NCI-H446 treated with DMSO at 0.1 percent for 48 hours (cell line): ENCODE results near the gene PPM1D.
"Not testable (repeated sequence)": the region's sequence is repeated elsewhere in the genome, so short reads cannot be mapped to it uniquely, and the experiment has no call there.

Source experiments
- DNase-seq: peaks from one replicate; lab custom pipeline; 2025; lab: John Stamatoyannopoulos, UW

The PPM1D gene

DNA sequence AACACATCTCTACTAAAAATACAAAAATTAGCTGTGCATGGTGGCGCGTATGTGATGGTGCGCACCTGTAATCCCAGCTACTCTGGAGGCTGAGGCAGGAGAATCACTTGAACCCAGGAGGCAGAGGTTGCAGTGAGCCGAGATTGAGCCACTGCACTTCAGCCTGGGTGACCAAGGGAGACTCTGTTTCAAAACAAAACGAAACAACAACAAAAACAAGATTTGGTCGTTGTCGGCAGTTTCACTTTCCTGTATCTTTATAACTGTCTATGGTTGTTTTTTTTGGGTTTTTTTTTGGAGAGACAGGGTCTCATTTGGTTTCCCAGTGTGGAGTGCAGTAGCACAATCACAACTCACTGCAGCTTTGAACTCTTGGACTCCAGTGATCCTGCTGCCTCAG lies 68.7 kb downstream of the PPM1D start:
- not testable (repeated sequence) for DNase-seq

DNA sequence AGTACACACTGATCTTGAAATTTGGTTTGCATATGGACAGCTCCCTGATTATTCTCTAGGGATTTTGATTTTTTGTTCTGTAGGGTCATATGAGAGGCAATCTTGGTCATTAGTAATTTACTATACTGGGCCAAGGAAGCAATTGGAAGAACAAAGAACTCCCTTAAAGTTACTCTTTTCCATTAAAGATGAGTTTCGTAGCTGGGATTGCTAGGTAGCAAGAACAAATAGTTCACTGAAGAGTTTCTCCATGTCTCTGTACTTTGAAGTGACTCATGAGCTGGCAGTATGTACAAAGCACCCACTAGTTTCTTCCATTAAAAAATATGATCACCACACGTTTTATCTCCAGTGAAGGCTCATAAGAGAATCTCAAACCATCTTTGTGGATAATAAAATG lies 71.5 kb downstream of the PPM1D start:
- no peak for DNase-seq

DNA sequence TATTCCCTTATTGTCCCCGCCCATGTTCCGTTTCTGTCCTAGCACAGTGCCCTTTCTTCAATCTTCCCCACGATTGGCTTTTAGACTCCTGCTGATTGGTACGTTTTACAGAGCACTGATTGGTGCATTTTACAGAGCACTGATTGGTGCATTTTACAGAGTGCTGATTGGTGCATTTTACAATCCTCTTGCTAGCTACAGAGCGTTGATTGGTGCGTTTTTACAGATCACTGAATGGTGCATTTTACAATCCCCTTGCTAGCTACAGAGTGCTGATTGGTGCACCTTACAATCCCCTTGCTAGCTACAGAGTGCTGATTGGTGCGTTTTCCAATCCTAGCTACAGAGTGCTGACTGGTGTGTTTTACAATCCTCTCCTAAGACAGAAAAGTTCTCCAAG lies 74.6 kb downstream of the PPM1D start:
- not testable (repeated sequence) for DNase-seq

DNA sequence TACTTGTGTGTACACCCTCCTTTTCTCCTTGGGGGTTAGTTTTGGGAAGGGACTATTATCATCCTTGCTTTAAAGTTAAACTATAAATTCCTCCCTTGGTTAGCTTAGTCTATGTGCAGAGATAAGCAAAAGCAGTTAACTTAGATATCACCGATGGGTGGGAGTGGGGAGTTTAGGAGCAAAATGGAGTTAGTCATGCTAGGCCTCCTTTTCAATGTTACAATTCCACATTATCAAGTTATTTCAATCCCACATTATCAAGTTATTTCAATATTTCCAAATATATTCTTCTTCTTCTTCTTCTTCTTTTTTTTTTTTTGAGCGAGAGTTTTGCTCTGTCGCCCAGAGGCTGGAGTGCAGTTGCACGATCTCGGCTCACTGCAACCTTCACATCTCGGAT lies 76.0 kb downstream of the PPM1D start:
- DNase-seq, result no peak

DNA sequence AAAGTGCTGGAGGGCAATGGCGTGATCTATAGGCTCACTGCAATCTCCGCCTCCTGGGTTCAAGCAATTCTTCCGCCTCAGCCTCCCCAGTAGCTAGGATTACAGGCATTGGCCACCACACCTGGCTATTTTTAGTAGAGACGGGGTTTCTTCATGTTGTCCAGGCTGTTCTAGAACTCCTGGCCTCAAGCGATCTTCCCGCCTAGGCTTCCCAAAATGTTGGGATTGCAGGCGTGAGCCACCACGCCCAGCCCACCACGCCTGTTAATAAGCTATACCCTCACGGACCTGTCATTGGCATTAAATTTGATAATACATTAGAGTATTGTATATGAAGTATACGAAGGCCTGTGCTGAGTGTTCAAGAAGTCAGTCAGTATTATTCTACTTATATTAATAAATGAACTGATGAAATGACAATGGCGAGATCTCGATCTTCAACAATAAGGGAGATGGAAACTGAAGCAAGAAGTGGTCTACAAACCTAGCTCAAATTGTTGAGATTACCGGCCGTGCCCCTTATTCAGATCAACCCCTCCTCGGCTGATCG lies 76.8 kb downstream of the PPM1D start:
- no peak for DNase-seq

DNA sequence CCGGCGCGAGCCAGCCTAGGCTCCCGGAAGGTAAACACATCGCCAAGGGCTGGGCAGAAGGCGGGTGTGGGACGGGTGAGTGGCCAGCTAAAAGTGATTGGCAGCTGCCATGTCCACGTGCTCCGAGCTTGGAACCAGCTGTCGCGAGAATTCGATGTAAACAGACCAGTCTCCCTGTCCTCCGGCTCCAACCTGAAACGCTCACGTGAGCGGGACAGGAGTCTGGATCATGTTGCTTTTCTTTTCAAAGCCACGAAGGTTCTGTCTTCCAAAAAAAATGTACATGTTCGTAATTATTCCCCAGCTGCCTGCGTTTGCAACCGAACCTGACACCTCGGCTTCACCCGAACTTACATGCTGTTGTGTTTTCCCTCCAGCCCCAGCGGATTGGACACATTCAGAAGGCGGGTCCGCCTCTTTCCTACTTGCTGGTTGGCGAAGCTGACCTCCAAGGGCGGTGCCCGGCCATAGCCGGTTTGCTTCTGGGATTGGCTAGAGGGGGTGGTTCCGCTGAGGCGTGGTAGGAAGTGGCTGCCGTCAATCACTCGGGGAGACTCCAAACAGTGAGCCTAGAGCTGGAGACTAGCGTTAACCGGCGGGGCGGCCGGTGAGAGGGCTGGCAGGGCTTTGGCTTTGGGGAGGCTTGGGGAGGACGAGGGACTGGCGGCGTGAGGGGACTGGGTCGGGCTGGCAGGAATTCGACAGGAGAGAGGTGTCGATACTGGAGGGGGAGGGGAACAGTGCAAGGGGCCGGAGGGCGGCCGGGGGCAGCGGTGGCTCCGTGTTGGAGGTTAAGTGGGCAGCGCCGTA lies 77.5 kb downstream of the PPM1D start, which contains the start of gene BCAS3:
Gene BCAS3 (plus strand): TSS at position 544 of the 810 bp plus-strand sequence.
- DNase-seq, result peak; percentile 96

DNA sequence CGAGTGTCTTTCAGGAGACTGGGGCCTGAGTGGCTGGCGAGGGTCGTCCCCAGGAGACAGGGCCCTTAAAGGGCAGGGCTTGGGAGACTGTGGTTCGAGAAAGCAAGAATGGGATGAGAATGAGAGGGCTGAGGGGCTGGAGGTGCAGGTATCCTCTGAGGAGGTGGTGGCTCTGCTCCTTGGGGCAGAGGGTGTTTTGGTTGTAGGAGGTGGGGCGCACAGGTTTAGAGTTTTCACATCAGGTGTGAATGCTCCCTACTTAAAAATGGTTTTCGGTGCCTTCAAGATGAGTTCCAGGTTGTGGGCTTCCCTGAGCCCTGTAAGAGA lies 78.1 kb downstream of the PPM1D start:
- DNase-seq, result no peak

DNA sequence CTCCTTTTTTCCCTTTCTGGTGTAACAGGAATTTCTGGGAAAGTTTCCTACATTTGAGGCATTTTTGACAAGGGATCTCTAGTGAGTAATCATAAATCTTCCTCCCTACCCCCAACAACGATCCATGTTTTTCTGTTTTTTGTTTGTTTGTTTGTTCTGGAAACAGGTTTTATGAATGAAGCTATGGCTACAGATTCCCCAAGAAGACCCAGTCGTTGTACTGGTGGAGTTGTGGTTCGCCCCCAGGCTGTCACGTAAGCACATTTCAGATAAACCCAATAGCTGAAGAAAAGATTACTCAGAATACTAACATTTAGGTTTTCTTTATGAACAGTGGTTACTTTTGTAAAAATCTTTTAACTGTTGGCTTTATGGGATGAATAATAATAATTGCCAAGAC lies 79.3 kb downstream of the PPM1D start:
- no peak for DNase-seq

DNA sequence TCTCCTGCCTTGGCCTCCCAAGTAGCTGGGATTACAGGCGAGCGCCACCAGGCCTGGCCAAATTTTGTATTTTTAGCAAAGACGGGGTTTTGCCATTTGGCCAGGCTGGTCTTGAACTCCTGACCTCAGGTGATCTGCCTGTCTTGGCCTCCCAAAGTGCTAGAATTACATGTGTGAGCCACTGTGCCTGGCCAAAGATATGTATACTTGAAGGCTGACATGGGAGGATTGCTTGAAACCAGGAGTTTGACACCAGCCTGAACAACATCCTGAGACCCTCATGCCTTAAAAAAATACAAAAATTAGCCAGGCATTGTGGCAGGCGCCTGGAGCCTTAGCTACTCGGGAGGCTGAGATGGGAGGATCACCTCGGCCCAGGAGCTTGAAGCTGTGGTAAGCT lies 80.8 kb downstream of the PPM1D start:
- no peak for DNase-seq

DNA sequence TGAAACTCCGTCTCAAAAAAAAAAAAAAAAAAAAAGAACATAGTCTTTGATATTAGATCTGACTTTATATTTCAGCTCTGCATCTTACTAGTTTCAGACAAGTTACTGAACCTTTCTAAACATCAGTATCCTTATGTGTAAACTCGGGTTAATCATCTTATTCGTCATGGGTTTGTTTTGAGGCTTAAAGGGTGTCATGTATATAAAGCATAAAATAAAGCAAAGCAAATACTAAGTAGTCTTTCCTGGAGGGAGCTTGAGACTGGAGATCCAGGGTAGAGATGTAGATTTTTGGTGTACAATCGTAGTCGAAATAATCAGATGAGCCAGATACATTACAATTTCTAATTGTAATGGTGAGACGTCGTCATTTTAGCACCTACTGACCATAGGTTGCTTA lies 85.4 kb downstream of the PPM1D start:
- DNase-seq, result no peak

DNA sequence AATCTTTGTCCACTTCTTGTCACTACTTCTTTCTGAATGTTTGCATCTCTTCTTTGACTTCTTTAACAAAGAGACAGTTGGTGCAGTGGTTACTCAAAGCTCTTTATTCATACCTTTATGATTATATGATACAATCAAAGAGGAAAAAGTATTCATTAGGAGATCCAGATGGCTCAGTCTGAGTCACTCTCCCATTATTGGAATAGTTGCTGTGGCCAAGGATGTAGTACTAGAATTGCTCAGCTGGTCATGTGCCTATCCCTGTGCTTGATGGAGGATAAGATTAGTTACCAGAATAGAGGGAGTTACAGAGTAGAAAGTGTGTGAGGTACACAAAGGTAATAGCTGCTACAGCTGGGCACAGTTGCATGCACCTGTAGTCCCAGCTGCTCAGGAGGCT lies 96.0 kb downstream of the PPM1D start:
- DNase-seq, result no peak

DNA sequence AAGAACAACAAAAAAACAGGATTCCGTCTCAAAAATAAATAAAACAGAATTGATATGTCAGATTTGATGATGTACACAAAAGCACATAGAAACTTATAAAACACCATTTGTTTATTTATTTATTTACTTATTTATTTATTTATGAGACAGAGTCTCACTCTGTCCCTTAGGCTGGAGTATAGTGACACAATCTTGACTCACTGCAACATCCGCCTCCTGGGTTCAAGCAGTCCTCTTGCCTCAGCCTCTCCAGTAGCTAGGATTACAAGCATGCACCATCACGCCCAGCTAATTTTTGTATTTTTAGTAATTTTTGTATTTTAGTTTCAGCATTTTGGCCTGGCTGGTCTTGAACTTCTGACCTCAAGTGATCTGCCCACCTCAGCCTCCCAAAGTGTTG lies 99.1 kb downstream of the PPM1D start:
- no peak for DNase-seq

DNA sequence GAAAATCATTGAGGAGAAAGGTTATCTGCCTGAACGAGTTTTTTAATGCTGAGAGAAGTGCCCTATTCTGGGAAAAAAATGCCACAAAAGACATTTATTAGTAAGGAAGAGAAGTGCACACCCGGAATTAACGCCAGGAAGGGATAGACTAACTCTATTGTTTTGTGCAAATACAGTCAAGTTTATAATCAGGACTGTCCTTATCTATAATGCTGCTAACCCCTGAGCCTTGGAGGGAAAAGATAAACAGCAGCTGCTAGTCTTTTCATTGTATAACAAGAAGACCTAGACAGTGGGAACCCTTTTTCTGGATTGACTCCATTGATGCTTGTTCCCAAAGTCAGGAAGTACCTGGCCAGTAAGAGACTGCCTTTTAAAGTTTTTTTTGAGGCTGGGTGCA lies 104.2 kb downstream of the PPM1D start:
- no peak for DNase-seq

DNA sequence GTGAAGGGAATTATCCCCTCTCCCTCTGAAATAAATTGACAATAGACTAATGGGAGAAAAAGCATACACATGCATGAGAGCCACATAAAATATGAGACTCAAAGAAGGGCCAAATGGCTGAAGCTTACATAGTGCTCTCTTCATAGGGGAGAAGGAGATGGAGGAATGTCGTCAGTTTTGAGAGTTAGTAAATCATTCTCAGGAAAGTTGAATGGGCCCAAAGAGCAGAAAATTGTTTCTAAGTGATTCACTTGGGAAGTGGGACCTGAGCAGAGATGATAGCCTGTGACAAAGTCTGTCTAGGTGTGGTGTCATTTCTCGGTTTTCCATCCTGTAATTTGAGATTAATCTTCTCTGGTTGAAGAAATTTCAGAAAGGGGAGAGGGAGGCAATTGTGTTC lies 112.7 kb downstream of the PPM1D start:
- no peak for DNase-seq

DNA sequence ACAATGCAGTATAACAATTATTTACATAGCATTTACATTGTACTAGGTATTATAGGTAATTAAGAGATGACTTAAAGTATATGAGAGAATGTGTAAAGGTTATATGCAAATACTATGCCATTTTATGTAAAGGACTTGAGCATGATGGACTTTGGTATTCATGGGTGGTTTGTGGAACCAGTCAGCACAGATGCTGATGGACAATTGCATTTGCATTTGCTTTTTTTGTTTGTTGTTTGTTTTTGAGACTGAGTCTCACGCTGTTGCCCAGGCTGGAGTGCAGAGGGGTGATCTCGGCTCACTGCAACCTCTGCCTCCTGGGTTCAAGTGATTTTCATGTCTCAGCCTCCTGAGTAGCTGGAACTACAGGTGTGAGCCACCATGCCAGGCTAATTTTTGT lies 113.6 kb downstream of the PPM1D start:
- no peak for DNase-seq
